ENCODE measurements around the gene GGCT.

The GGCT gene

GRCh38 chr7:30504301-30505173 lies at the start of gene GGCT:
Gene GGCT (minus strand): TSS chr7:30504829. CDS start chr7:30504709, 120 bp downstream.
- peak within 1 kb of the TSS; percentile 73 for H3K27ac ChIP-seq
- TF ChIP-seq ZFX (IDR thresholded peaks at IDR 0.05; ENCODE audit: borderline replicate concordance) (no peak), CTCF (IDR thresholded peaks at IDR 0.05) (no peak)

- no peak overlapping the region for H3K27ac ChIP-seq
- TF ChIP-seq ZFX (IDR thresholded peaks at IDR 0.05; ENCODE audit: borderline replicate concordance) (no peak), CTCF (IDR thresholded peaks at IDR 0.05) (no peak)
Observed at GRCh38 chr7:30553546-30553945, 48.9 kb upstream of the GGCT start.

GRCh38 chr7:30553141-30553540 lies 48.5 kb upstream of the GGCT start:
- no peak overlapping the region for H3K27ac ChIP-seq
- TF ChIP-seq ZFX (IDR thresholded peaks at IDR 0.05; ENCODE audit: borderline replicate concordance) (no peak), CTCF (IDR thresholded peaks at IDR 0.05) (no peak)

GRCh38 chr7:30552330-30552729 lies 47.7 kb upstream of the GGCT start:
- no peak overlapping the region for H3K27ac ChIP-seq
- TF ChIP-seq ZFX (IDR thresholded peaks at IDR 0.05; ENCODE audit: borderline replicate concordance) (no peak), CTCF (IDR thresholded peaks at IDR 0.05) (no peak)

GRCh38 chr7:30549931-30550493 lies 45.4 kb upstream of the GGCT start:
- TF ChIP-seq CTCF (IDR thresholded peaks at IDR 0.05) = no peak
- no peak for TF ChIP-seq ZFX (IDR thresholded peaks at IDR 0.05; ENCODE audit: borderline replicate concordance)
- H3K27ac ChIP-seq = peak overlapping the region; percentile 81; the same call in 1 of the 2 replicates

GRCh38 chr7:30548845-30549244 lies 44.2 kb upstream of the GGCT start:
- H3K27ac ChIP-seq = no peak overlapping the region
- TF ChIP-seq CTCF (IDR thresholded peaks at IDR 0.05) (peak; percentile 98), ZFX (IDR thresholded peaks at IDR 0.05; ENCODE audit: borderline replicate concordance) (no peak)

GRCh38 chr7:30546596-30546995 lies 42.0 kb upstream of the GGCT start:
- no peak overlapping the region for H3K27ac ChIP-seq
- TF ChIP-seq ZFX (IDR thresholded peaks at IDR 0.05; ENCODE audit: borderline replicate concordance) = no peak
- TF ChIP-seq CTCF (IDR thresholded peaks at IDR 0.05) = no peak
